GM12873 (cell line): ENCODE data around the gene TRMT6.

ENCODE experiments used
- TF ChIP-seq, protein P1 (sequence below): IDR thresholded peaks from 2 replicates; pipeline ENCODE4 v1.5.1; 2012; ENCODE audit warnings: low read depth, mild to moderate bottlenecking, moderate library complexity, low read length, control low read depth; ENCODE audit not compliant: insufficient read depth; ENCODE audit errors: missing control alignments

The TRMT6 gene

GRCh38 chr20:5980720-5981538 is 30.6 kb upstream of the TRMT6 start:
- TF ChIP-seq, protein P1, sequence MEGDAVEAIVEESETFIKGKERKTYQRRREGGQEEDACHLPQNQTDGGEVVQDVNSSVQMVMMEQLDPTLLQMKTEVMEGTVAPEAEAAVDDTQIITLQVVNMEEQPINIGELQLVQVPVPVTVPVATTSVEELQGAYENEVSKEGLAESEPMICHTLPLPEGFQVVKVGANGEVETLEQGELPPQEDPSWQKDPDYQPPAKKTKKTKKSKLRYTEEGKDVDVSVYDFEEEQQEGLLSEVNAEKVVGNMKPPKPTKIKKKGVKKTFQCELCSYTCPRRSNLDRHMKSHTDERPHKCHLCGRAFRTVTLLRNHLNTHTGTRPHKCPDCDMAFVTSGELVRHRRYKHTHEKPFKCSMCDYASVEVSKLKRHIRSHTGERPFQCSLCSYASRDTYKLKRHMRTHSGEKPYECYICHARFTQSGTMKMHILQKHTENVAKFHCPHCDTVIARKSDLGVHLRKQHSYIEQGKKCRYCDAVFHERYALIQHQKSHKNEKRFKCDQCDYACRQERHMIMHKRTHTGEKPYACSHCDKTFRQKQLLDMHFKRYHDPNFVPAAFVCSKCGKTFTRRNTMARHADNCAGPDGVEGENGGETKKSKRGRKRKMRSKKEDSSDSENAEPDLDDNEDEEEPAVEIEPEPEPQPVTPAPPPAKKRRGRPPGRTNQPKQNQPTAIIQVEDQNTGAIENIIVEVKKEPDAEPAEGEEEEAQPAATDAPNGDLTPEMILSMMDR: no peak

DNA sequence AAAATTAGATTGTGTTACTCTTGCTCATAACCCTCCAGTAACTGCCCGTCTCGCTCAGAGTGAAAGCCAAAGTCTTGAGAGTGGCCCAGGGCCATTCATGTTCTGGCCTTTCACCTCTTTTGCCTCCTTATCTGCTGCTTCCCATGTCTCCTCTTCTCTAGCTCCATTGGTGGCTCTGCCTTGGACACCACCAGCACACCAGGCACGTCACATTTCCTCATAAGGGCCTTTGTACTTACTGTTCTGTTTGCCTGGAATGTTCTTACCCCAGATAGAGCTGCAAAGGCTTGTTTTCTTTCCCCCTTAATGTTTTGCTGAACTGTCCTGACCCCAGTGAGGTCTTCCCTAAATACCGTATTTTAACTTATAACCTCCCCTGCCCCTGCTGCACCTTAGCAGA is 29.5 kb upstream of the TRMT6 start:
- TF ChIP-seq, protein P1: no peak

- TF ChIP-seq, protein P1: no peak
Measured at GRCh38 chr20:5977975-5978374, 27.6 kb upstream of the TRMT6 start.

DNA sequence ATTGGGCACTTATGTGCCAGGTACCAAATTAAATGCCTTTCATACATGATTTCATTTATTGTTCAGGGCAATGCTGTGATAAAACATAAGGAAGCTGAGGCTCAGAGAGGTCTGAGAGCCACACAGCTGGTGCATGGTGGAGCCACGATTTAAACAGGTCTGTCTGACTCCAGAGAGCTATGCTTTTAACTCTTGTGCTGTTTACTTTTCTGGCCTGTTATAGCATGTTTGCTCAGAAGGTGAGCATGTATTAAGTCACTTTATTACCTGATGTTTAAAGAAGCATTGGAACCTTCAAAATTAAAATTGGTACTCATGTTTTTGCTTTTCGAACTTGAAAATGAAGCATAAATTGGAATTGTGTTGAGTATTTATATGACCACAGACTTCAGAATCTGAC is 26.9 kb upstream of the TRMT6 start:
- TF ChIP-seq, protein P1: no peak

DNA sequence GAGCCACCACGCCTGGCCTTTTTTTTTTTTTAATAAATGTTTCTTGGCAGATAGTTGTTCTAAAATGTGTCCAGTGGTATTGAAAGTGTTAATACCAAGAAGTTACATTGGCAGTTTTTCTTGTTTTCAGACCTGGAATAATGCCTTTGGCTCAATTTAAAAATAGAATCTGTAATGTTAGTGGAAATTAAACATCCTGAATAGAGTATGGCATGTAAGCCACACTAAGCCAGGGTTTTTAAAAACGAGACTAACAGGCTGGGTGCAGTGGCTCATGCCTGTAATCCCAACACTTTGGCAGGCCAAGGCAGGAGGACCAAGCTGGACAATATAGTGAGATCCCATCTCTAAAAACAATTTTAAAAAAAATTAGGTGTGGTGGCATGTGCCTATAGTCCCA is 25.4 kb upstream of the TRMT6 start:
- TF ChIP-seq, protein P1: no peak

DNA sequence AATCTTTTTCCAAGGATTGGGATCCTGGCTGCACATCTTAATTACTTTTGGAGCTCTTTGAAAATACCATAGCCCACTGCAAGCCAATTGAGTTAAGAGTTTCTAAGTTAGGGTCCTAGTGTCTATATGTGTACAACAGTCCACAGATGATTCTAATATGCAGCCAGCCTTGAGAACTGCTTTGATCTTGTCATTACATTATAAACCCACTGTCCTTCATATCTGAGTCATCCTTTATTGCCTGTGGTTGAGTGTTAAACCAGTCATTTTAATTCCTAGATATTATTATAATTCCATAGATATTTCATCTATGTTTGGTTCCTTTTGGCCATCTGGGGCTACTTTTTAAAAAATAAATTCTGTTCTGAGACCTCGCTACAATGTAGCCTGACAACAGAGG is 24.2 kb upstream of the TRMT6 start:
- TF ChIP-seq, protein P1: no peak

- TF ChIP-seq, protein P1: no peak
Measured at GRCh38 chr20:5973971-5974370, 23.6 kb upstream of the TRMT6 start.
